GM21526 (cell line): ENCODE results near the gene IBA57.
"Not testable (repeated sequence)": the region's sequence is repeated elsewhere in the genome, so short reads cannot be mapped to it uniquely, and the experiment has no call there.

Source experiments
- ATAC-seq: cut with Tn5 transposase; IDR thresholded peaks from one replicate; pipeline ENCODE4 v1.9.1; 2021; ENCODE audit warnings: moderate library complexity; ENCODE audit not compliant: unreplicated experiment, low FRiP score

Gene IBA57

DNA sequence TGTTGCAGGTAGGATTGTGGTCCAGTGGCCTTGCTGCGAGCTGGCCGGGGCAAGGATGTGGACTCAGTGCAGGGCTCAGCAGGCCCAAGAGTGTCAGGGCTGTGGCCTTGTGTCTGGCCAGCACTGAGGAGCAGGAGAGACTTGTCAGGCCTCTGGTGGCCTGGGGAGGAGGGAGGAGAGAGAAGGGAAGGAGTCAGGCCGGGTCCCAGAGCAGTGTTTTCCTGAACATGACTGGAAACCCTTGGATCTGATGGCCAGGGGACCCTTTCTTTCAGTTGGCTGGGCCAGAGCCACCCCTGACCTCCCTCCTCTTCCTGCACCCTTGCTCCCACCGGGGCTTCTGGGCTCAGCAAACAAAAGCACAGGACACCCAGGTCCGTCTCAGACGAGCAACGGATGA, 5.1 kb downstream of the IBA57 start:
- no peak for ATAC-seq

- ATAC-seq: no peak
Observed at GRCh38 chr1:228171221-228171891, 5.8 kb downstream of the IBA57 start.

GRCh38 chr1:228172591-228173527, 7.3 kb downstream of the IBA57 start:
- no peak for ATAC-seq

- ATAC-seq: not testable (repeated sequence)
Observed at GRCh38 chr1:228173528-228174481, 8.2 kb downstream of the IBA57 start.

DNA sequence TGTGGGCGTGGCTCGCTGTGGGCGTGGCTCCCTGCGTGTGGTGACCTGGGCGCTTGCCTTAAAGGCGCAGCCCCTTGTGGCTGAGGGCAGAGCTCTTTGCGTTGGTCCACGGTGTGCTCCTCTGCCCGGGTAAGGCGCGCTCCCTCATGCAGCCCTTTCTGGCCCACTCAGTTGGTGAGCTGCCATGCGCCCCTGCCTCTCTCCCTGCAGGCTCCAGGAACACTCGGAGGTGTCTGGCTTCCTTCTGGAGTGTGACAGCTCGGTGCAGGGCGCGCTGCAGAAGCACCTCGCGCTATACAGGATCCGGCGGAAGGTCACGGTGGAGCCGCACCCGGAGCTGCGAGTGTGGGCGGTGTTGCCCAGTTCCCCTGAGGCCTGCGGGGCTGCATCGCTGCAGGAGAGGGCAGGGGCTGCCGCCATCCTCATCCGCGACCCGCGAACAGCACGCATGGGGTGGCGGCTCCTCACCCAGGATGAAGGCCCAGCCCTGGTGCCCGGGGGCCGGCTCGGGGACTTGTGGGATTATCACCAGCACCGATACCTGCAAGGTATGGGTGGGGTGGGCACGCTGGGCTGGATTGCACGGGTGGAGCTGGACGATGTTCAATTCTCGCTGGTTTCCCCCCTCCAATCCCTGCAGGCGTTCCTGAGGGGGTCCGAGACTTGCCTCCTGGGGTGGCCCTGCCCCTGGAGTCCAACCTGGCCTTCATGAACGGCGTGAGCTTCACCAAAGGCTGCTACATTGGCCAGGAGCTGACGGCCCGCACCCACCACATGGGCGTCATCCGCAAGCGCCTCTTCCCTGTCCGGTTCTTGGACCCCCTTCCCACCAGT, 9.1 kb downstream of the IBA57 start:
- ATAC-seq: no peak

DNA sequence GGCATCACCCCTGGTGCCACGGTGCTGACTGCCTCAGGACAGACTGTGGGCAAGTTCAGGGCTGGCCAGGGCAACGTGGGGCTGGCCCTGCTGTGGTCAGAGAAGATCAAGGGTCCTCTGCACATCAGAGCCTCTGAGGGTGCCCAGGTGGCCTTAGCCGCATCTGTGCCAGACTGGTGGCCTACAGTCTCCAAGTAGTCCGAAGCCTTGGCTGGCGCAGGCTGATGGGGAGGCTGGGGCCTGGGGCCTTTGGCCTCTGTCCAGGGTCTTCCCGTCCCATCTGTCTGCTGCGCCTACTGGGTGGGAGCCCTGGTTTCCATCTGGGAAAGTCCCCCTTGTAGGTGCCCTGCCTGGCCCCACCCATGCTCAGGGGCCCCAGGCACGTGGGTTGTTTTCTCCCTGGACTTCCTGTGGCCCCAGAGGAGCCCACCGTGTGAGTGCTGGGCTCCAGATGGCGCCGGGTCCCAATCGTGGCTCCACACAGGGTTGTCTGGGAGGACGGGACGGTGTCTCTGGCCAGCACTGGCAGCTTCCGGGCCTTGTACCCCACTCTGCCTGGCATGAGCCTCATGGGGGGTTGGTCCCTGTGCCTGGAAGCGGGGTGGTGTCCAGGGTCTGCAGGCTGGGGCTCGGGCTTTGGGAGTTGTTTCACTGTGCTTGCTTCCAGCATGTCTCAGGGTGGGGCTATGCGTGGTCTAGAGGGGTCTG, 9.9 kb downstream of the IBA57 start:
- ATAC-seq: no peak

DNA sequence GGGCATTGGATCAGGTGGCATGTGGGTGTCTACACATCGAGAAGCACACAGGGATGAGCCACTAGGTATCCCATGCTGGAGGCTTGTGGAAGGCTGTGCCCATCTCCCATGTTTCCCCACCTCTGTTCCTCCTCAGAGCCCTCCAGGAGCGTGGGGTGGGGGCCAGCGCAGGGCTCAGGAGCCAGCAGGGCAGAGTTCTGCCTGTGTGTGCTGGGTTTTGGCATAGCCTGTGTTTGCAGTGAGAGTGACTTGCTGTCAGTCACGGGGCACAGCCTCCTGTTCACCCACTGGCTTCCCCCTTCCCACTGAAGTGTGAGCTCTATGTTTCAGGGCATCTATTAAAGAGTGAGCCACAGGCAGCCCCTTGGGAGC, 10.4 kb downstream of the IBA57 start:
- no peak for ATAC-seq

DNA sequence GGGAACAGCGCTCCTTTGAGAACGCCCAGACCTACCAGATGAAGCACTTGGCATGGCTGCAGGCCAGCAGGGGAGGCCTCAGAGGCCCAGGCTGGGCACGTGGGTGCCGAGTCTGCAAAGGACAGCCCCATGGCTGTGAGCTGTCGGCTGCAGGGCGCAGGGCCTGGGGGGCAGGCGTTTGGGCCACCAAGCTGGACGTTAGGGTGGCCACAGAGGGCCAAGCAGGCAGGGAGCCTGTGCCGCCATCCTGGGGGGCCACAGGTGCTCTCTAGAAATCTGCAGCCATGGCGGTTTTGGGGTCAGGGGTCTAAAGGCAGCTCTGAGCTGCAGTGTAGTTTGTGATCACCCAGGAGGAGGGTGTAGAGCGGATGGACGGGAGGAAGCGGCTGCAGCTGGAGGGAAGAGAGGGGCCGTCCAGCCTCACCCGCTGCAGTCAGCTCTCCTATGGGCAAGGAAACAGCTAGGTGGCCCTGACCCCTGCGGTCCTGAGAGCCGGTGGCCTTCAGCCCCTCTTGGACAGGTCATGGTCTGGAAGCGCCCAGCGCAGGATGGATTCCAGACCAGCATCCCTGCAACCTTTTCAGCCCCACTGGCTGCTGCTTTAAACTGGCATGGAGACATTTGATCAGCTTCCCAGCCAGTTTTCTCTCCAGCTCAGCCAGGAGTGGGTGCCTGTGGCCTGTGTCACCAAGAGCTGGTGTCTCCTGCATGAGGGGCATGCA, 11.0 kb downstream of the IBA57 start:
- no peak for ATAC-seq

DNA sequence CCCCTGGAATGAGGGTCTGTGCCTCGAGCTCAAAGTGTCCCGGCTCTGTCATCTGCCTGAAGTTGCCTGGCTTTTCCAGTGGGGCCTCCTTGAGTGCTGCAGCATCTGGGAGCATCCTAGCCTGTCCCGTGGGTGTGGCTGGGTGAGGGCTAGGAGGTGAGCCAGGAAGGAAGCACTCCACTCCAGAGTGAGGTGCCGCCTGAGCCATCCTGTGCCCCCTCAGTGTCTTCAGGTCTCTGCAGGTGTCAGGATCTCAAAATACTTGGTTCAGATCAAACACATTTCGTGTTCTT, 11.5 kb downstream of the IBA57 start:
- no peak for ATAC-seq

DNA sequence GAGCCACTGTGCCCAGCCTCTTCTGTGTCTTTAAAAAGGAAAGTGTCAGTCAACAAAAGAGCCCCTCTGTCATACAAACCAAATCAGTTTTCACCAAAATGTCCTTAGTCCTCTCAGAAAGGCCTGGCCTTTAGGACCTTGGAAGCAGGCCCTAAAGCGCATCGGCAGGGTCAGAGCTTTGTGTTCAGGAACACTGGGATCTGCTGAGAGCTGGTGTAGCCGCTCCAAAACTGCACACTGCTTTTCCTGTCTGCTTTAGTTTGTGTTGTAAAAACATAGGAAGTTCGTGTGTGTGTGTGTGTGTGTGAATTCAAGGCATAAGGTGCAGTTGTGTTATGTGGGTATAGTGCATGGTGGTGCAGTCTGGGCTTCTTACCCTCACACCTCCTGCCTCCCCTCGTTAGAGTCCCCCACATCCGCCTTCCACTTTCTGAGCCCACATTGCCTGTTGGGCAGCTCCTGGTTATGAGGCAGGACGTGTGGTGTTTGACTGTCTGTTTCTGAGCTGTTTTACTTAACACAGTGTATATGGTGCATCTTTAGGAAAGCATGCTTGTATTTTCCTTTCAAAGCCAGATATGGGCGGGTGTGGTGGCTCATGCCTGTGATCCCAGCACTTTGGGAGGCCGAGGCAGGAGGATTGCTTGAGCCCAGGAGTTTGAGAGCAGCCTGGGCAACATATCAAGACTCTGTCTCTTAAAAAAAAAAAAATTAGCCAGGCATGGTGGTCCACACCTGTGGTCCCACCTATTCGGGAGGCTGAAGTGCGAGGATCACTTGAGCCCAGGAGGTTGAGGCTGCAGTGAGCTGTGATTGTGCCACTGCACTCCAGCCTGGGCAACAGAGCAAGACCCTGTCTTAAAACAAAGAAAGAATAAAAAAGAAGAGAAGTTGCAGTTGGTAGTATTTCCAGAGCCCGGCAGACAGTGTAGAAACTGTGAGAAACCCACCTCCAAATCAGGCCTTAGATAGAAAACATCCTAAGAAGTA, 12.4 kb downstream of the IBA57 start:
- ATAC-seq: no peak

- no peak for ATAC-seq
Observed at GRCh38 chr1:228178737-228179684, 13.4 kb downstream of the IBA57 start.

- ATAC-seq: no peak
Observed at GRCh38 chr1:228180271-228180958, 14.8 kb downstream of the IBA57 start.

- no peak for ATAC-seq
Observed at GRCh38 chr1:228180959-228181644, 15.5 kb downstream of the IBA57 start.

- no peak for ATAC-seq
Observed at GRCh38 chr1:228181645-228182034, 16.0 kb downstream of the IBA57 start.

DNA sequence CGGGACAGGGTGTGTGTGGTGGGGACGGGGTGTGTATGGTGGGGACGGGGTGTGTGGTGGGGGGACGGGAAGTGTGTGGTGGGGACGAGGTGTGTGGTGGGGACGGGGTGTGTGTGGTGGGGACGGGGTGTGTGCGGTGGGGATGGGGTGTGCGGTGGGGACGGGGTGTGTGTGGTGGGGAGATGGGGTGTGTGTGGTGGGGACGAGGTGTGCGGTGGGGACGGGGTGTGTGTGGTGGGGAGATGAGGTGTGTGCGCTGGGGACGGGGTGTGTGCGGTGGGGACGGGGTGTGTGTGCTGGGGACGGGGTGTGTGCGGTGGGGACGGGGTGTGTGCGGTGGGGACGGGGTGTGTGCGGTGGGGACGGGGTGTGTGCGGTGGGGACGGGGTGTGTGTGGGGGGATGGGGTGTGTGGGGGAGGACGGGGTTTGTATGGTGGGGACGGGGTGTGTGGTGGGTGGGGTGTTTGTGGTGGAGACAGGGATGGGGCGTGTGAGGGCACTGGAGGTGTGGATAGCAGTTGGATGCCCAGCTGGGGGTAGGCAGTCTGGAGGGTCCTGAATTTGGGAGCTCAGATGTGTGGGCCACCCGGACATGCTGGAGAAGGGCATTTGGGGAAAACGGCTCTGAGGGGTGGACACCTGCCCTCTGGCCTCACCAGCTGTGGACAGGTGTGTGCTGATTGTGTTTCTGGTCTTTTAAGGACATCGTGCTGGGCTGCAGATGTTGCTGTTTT, 16.9 kb downstream of the IBA57 start:
- ATAC-seq: no peak
